ENCODE results near the gene TOP3A. TPM values are rescaled to one million over a fixed set of nuclear protein-coding genes. Genes with fewer than 3 reads are reported as not detected.

The TOP3A gene
- total RNA-seq, 1 donor from 2014 or later: 70.7 TPM

- Mint-ChIP-seq H3K36me3 (ENCODE audit: low read depth) (peaks cover 17% of the 10 kb centered on the region), H3K9me3 (no peaks in the 10 kb centered on the region), H3K4me3 (ENCODE audit: low read depth) (no peak overlapping the region), H3K27ac (no peak overlapping the region), H3K4me1 (ENCODE audit: low read depth) (no peaks in the 10 kb centered on the region), H3K27me3 (ENCODE audit: low read depth) (no peaks in the 10 kb centered on the region)
- intact Hi-C loops (cut with micrococcal nuclease): no loop called here
- no peak for DNase-seq (ENCODE audit: low spot score)
Measured at GRCh38 chr17:18241229-18241871, 73.4 kb downstream of the TOP3A start.

GRCh38 chr17:18240449-18240848 is 74.3 kb downstream of the TOP3A start:
- Mint-ChIP-seq H3K27ac (no peak overlapping the region), H3K9me3 (no peaks in the 10 kb centered on the region), H3K36me3 (ENCODE audit: low read depth) (peaks cover 16% of the 10 kb centered on the region), H3K4me1 (ENCODE audit: low read depth) (peaks cover 4% of the 10 kb centered on the region), H3K27me3 (ENCODE audit: low read depth) (no peaks in the 10 kb centered on the region), H3K4me3 (ENCODE audit: low read depth) (no peak overlapping the region)
- intact Hi-C loops (cut with micrococcal nuclease): no loop called here
- DNase-seq (ENCODE audit: low spot score): no peak

GRCh38 chr17:18238299-18238698 is 76.5 kb downstream of the TOP3A start:
- no peaks in the 10 kb centered on the region for H3K27me3 Mint-ChIP-seq (ENCODE audit: low read depth)
- intact Hi-C loops (cut with micrococcal nuclease): no loop called here
- H3K9me3 Mint-ChIP-seq: no peaks in the 10 kb centered on the region
- no peak overlapping the region for H3K4me3 Mint-ChIP-seq (ENCODE audit: low read depth)
- peaks cover 14% of the 10 kb centered on the region for H3K36me3 Mint-ChIP-seq (ENCODE audit: low read depth)
- H3K4me1 Mint-ChIP-seq (ENCODE audit: low read depth): peaks cover 4% of the 10 kb centered on the region
- no peak for DNase-seq (ENCODE audit: low spot score)
- no peak overlapping the region for H3K27ac Mint-ChIP-seq

- H3K9me3 Mint-ChIP-seq: no peaks in the 10 kb centered on the region
- intact Hi-C loops (cut with micrococcal nuclease): no loop called here
- no peaks in the 10 kb centered on the region for H3K27me3 Mint-ChIP-seq (ENCODE audit: low read depth)
- H3K36me3 Mint-ChIP-seq (ENCODE audit: low read depth): peaks cover 14% of the 10 kb centered on the region
- no peak overlapping the region for H3K27ac Mint-ChIP-seq
- DNase-seq (ENCODE audit: low spot score): no peak
- peaks cover 4% of the 10 kb centered on the region for H3K4me1 Mint-ChIP-seq (ENCODE audit: low read depth)
- no peak overlapping the region for H3K4me3 Mint-ChIP-seq (ENCODE audit: low read depth)
Measured at GRCh38 chr17:18237461-18237860, 77.3 kb downstream of the TOP3A start.

- Mint-ChIP-seq H3K27ac (no peak overlapping the region), H3K4me1 (ENCODE audit: low read depth) (peaks cover 4% of the 10 kb centered on the region), H3K4me3 (ENCODE audit: low read depth) (no peak overlapping the region), H3K36me3 (ENCODE audit: low read depth) (peaks cover 14% of the 10 kb centered on the region), H3K9me3 (no peaks in the 10 kb centered on the region), H3K27me3 (ENCODE audit: low read depth) (no peaks in the 10 kb centered on the region)
- DNase-seq (ENCODE audit: low spot score): no peak
- intact Hi-C loops (cut with micrococcal nuclease): no loop called here
Measured at GRCh38 chr17:18236494-18236893, 78.3 kb downstream of the TOP3A start.

GRCh38 chr17:18235743-18236256 is 79.0 kb downstream of the TOP3A start:
- peaks cover 14% of the 10 kb centered on the region for H3K36me3 Mint-ChIP-seq (ENCODE audit: low read depth)

GRCh38 chr17:18234853-18235380 is 79.9 kb downstream of the TOP3A start:
- peaks cover 14% of the 10 kb centered on the region for H3K36me3 Mint-ChIP-seq (ENCODE audit: low read depth)
- DNase-seq (ENCODE audit: low spot score): no peak
- H3K4me1 Mint-ChIP-seq (ENCODE audit: low read depth): peaks cover 4% of the 10 kb centered on the region
- no peak overlapping the region for H3K4me3 Mint-ChIP-seq (ENCODE audit: low read depth)
- H3K27ac Mint-ChIP-seq: peak overlapping the region; percentile 61
- intact Hi-C loops (cut with micrococcal nuclease): no loop called here
- no peaks in the 10 kb centered on the region for H3K9me3 Mint-ChIP-seq
- H3K27me3 Mint-ChIP-seq (ENCODE audit: low read depth): no peaks in the 10 kb centered on the region

More at GRCh38 chr17:18235743-18236256, 79.0 kb downstream of the TOP3A start:
- Mint-ChIP-seq H3K4me1 (ENCODE audit: low read depth) (peaks cover 4% of the 10 kb centered on the region), H3K27ac (peak overlapping the region; percentile 61), H3K4me3 (ENCODE audit: low read depth) (no peak overlapping the region), H3K9me3 (no peaks in the 10 kb centered on the region), H3K27me3 (ENCODE audit: low read depth) (no peaks in the 10 kb centered on the region)
- intact Hi-C loops (cut with micrococcal nuclease): no loop called here
- no peak for DNase-seq (ENCODE audit: low spot score)

- no peak overlapping the region for H3K4me3 Mint-ChIP-seq (ENCODE audit: low read depth)
- no peak for DNase-seq (ENCODE audit: low spot score)
- intact Hi-C loops (cut with micrococcal nuclease): no loop called here
- peaks cover 4% of the 10 kb centered on the region for H3K4me1 Mint-ChIP-seq (ENCODE audit: low read depth)
- H3K27me3 Mint-ChIP-seq (ENCODE audit: low read depth): no peaks in the 10 kb centered on the region
- H3K36me3 Mint-ChIP-seq (ENCODE audit: low read depth): peaks cover 10% of the 10 kb centered on the region
- no peak overlapping the region for H3K27ac Mint-ChIP-seq
- H3K9me3 Mint-ChIP-seq: no peaks in the 10 kb centered on the region
Measured at GRCh38 chr17:18233803-18234518, 80.8 kb downstream of the TOP3A start.

GRCh38 chr17:18231164-18231563 is 83.6 kb downstream of the TOP3A start:
- no peak overlapping the region for H3K27ac Mint-ChIP-seq
- H3K27me3 Mint-ChIP-seq (ENCODE audit: low read depth): no peaks in the 10 kb centered on the region
- no peak for DNase-seq (ENCODE audit: low spot score)
- no peaks in the 10 kb centered on the region for H3K9me3 Mint-ChIP-seq
- H3K36me3 Mint-ChIP-seq (ENCODE audit: low read depth): peaks cover 5% of the 10 kb centered on the region
- intact Hi-C loops (cut with micrococcal nuclease): no loop called here
- peaks cover 17% of the 10 kb centered on the region for H3K4me1 Mint-ChIP-seq (ENCODE audit: low read depth)
- H3K4me3 Mint-ChIP-seq (ENCODE audit: low read depth): no peak overlapping the region

GRCh38 chr17:18230288-18231141 is 84.3 kb downstream of the TOP3A start:
- intact Hi-C loops (cut with micrococcal nuclease): no loop called here
- DNase-seq (ENCODE audit: low spot score): no peak
- Mint-ChIP-seq H3K36me3 (ENCODE audit: low read depth) (peaks cover 5% of the 10 kb centered on the region), H3K27ac (no peak overlapping the region), H3K4me1 (ENCODE audit: low read depth) (peaks cover 15% of the 10 kb centered on the region), H3K4me3 (ENCODE audit: low read depth) (no peak overlapping the region), H3K9me3 (no peaks in the 10 kb centered on the region), H3K27me3 (ENCODE audit: low read depth) (no peaks in the 10 kb centered on the region)

- no peak for DNase-seq (ENCODE audit: low spot score)
- Mint-ChIP-seq H3K4me1 (ENCODE audit: low read depth) (peaks cover 17% of the 10 kb centered on the region), H3K27ac (no peak overlapping the region), H3K36me3 (ENCODE audit: low read depth) (peaks cover 5% of the 10 kb centered on the region), H3K27me3 (ENCODE audit: low read depth) (no peaks in the 10 kb centered on the region), H3K9me3 (no peaks in the 10 kb centered on the region), H3K4me3 (ENCODE audit: low read depth) (no peak overlapping the region)
- intact Hi-C loops (cut with micrococcal nuclease): loop anchor here (10.0 kb wide), 1 partner anchor 85 kb away; the partner anchor contains the start of genes SMCR8 and TOP3A
Measured at GRCh38 chr17:18229771-18230170, 85.0 kb downstream of the TOP3A start.

GRCh38 chr17:18229254-18229653 is 85.5 kb downstream of the TOP3A start:
- Mint-ChIP-seq H3K9me3 (no peaks in the 10 kb centered on the region), H3K27me3 (ENCODE audit: low read depth) (no peaks in the 10 kb centered on the region), H3K36me3 (ENCODE audit: low read depth) (peaks cover 2% of the 10 kb centered on the region), H3K4me3 (ENCODE audit: low read depth) (no peak overlapping the region), H3K27ac (no peak overlapping the region), H3K4me1 (ENCODE audit: low read depth) (peaks cover 17% of the 10 kb centered on the region)
- no peak for DNase-seq (ENCODE audit: low spot score)
- intact Hi-C loops (cut with micrococcal nuclease): loop anchor here (10.0 kb wide), 1 partner anchor 86 kb away; the partner anchor contains the start of genes SMCR8 and TOP3A
